Heart left ventricle (tissue), 13 donors: ENCODE results near the gene SLA2.

ENCODE experiments used
- CTCF ChIP-seq, 12 donors: fragments of 200-600 bp; sonication (generic) in 4 of 12; IDR thresholded peaks; one replicate each; pipeline versions ENCODE4 v1.5.0 to v1.8.0; 2018 to 2022; ENCODE audit warnings: antibody characterized with exemption in 12 of 12, mild to moderate bottlenecking in 5 of 12
- POLR2A ChIP-seq, 2 donors: fragments of 450-650 bp; IDR thresholded peaks; one replicate each; pipeline ENCODE4 v1.6.1; 2017; ENCODE audit warnings: antibody characterized with exemption in 2 of 2, mild to moderate bottlenecking in 2 of 2, moderate library complexity in 2 of 2
- donor health status: ischemic (EF 13 %, LVEDD 7.1; RV severe dilation, severe dysfunction).
- donor health status: DM: no; HTN: yes; CAD: no.
- donor health status: DM: no; HTN: no; CAD: no.
- donor health status: ischemic (EF 25% LVEDD 6.9; RV normal size, moderate dysfunction).
- donor health status: ischemic (EF 25% LVEDD 5.7; RV mildly dilated, moderate dysfunction).
- donor health status: ischemic (EF 35%, LVEDD 5.7; RV mildly dilated, moderate dysfunction).
- donor health status: nonischemic (EF 11% LVEDD 7.7; RV severe dilation, severe dysfunction).
- donor health status: DM: yes; HTN: yes; CAD: no.
- donor health status: PGD.
- donor health status: ischemic (EF 29% LVEDD 5.4; RV normal size, mild dysfunction).
- donor health status: nonischemic (EF 23%, LVEDD 6.1; RV moderate dilation, normal function).

GRCh38 chr20:36646678-36647077 is 682 bp upstream of the SLA2 start:
- TF ChIP-seq POLR2A (IDR thresholded peaks at IDR 0.05) (no peak), CTCF (IDR thresholded peaks at IDR 0.05) (no peak)
